ENCODE data around the gene GALNTL6.

GALNTL6 gene

GRCh38 chr4:172776203-172776861 lies 963.1 kb downstream of the GALNTL6 start:
- Histone ChIP-seq H3K27me3 (ENCODE audit: insufficient read depth, poor library complexity, severe bottlenecking) (no peaks in the 10 kb centered on the region), H3K4me3 (replicated peaks; ENCODE audit: insufficient read depth, low read length) (no peak overlapping the region), H3K27ac (replicated peaks) (no peak overlapping the region)
- DNase-seq (ENCODE audit: low read depth in 1 of 2, low spot score in 1 of 2): no peak
- TF ChIP-seq GABPA (IDR thresholded peaks at IDR 0.05; ENCODE audit: low read depth) (no peak), SPI1 (IDR thresholded peaks at IDR 0.05; ENCODE audit: borderline replicate concordance, low read depth) (no peak), CTCF (IDR thresholded peaks at IDR 0.05; ENCODE audit: insufficient read depth, low read length) (no peak), REST (IDR thresholded peaks at IDR 0.05; ENCODE audit: insufficient replicate concordance, low read depth) (no peak), POLR2AphosphoS5 (IDR thresholded peaks at IDR 0.05; ENCODE audit: low read depth) (no peak)

GRCh38 chr4:172777729-172778431 lies 964.7 kb downstream of the GALNTL6 start:
- H3K4me3 ChIP-seq (replicated peaks; ENCODE audit: insufficient read depth, low read length): no peak overlapping the region
- TF ChIP-seq CTCF (IDR thresholded peaks at IDR 0.05; ENCODE audit: insufficient read depth, low read length): no peak
- TF ChIP-seq SPI1 (IDR thresholded peaks at IDR 0.05; ENCODE audit: borderline replicate concordance, low read depth): no peak
- no peak for TF ChIP-seq GABPA (IDR thresholded peaks at IDR 0.05; ENCODE audit: low read depth)
- TF ChIP-seq POLR2AphosphoS5 (IDR thresholded peaks at IDR 0.05; ENCODE audit: low read depth): no peak
- no peak for TF ChIP-seq REST (IDR thresholded peaks at IDR 0.05; ENCODE audit: insufficient replicate concordance, low read depth)
- H3K27me3 ChIP-seq (ENCODE audit: insufficient read depth, poor library complexity, severe bottlenecking): no peaks in the 10 kb centered on the region
- H3K27ac ChIP-seq (replicated peaks): no peak overlapping the region
- DNase-seq (ENCODE audit: low read depth in 1 of 2, low spot score in 1 of 2): no peak

- no peak for DNase-seq (ENCODE audit: low read depth in 1 of 2, low spot score in 1 of 2)
- TF ChIP-seq POLR2AphosphoS5 (IDR thresholded peaks at IDR 0.05; ENCODE audit: low read depth) (no peak), GABPA (IDR thresholded peaks at IDR 0.05; ENCODE audit: low read depth) (no peak), SPI1 (IDR thresholded peaks at IDR 0.05; ENCODE audit: borderline replicate concordance, low read depth) (no peak), REST (IDR thresholded peaks at IDR 0.05; ENCODE audit: insufficient replicate concordance, low read depth) (no peak), CTCF (IDR thresholded peaks at IDR 0.05; ENCODE audit: insufficient read depth, low read length) (no peak)
- Histone ChIP-seq H3K27me3 (ENCODE audit: insufficient read depth, poor library complexity, severe bottlenecking) (no peaks in the 10 kb centered on the region), H3K4me3 (replicated peaks; ENCODE audit: insufficient read depth, low read length) (no peak overlapping the region), H3K27ac (replicated peaks) (no peak overlapping the region)
These were observed 965.4 kb downstream of the GALNTL6 start for GRCh38 chr4:172778583-172778982.

Data from HL-60 (cell line).